Endothelial cell of umbilical vein (primary cell): ENCODE measurements around the gene CFAP100. TPM values are rescaled to one million over a fixed set of nuclear protein-coding genes. Genes with fewer than 3 reads are reported as not detected.

Source experiments
- BruUV-seq: library from RNA; stranded (reverse); fragments of 400-500 nt; replicated peaks from 2 replicates; lab custom pipeline; 2021; lab: Mats Ljungman, UMichigan
- CTCF ChIA-PET: fragments of 300-600, 350-600 bp; sonication (Branson Sonifier 250); formaldehyde crosslinking; loops from one replicate; lab custom pipeline; 2021; ENCODE audit warnings: antibody characterized with exemption, inconsistent platforms; lab: Charles Lee
- POLR2A ChIA-PET: fragments of 300-600, 350-600 bp; sonication (Branson Sonifier 250); formaldehyde crosslinking; loops from one replicate; lab custom pipeline; 2021; ENCODE audit warnings: antibody characterized with exemption, inconsistent platforms; lab: Charles Lee
- DNase-seq: peaks from one replicate; pipeline ENCODE4 v3.0.0-alpha.2; 2011; ENCODE audit warnings: low read depth, low spot score
- FAIRE-seq: peaks from 2 replicates; lab custom pipeline; 2011; peaks lifted over from hg19 to GRCh38; lab: Jason Lieb, UNC
- H2AFZ ChIP-seq: 2 replicates; pipeline ENCODE4 v1.6.0; 2012; ENCODE audit warnings: low read depth, low read length, control low read depth, inconsistent platforms
- H3K27ac ChIP-seq: 2 replicates; pipeline ENCODE4 v1.5.1; 2011; ENCODE audit warnings: low read depth, mild to moderate bottlenecking, control low read depth, low read length, moderate library complexity; ENCODE audit not compliant: insufficient read depth
- H3K27me3 ChIP-seq, 2 experiments: 2 replicates each; pipeline versions ENCODE4 v1.6.0 to v1.6.1; 2011; ENCODE audit warnings: low read length in 2 of 2, mixed read lengths in 1 of 2; ENCODE audit not compliant: control insufficient read depth in 2 of 2, insufficient read depth in 2 of 2
- H3K36me3 ChIP-seq, 2 experiments: 2 replicates in 1 of 2; 3 replicates in 1 of 2; pipeline ENCODE4 v1.5.1; 2011; ENCODE audit warnings: low read length in 2 of 2, mild to moderate bottlenecking in 1 of 2, moderate library complexity in 1 of 2; ENCODE audit not compliant: control insufficient read depth in 2 of 2, insufficient read depth in 2 of 2; ENCODE audit errors: extremely low read depth in 1 of 2
- H3K4me1 ChIP-seq: 3 replicates; pipeline ENCODE4 v1.5.1; 2011; ENCODE audit warnings: mild to moderate bottlenecking, low read length; ENCODE audit not compliant: control insufficient read depth, insufficient read depth; ENCODE audit errors: extremely low read depth
- H3K4me2 ChIP-seq: 2 replicates; pipeline ENCODE4 v1.6.1; 2011; ENCODE audit warnings: low read length, control low read depth, mixed read lengths; ENCODE audit not compliant: insufficient read depth
- H3K4me3 ChIP-seq, 3 experiments: fragments of 200-600 bp in 1 of 3; sonication (generic), shearing (Covaris generic) in 1 of 3; replicated peaks in 1 of 3; 2 replicates each; pipeline ENCODE4 v1.5.1; 2011 to 2016; ENCODE audit warnings: control low read depth in 3 of 3, low read length in 3 of 3, mild to moderate bottlenecking in 2 of 3, inconsistent platforms in 1 of 3, low read depth in 1 of 3, moderate library complexity in 1 of 3; ENCODE audit not compliant: insufficient read depth in 1 of 3
- H3K79me2 ChIP-seq: 2 replicates; pipeline ENCODE4 v1.6.0; 2012; ENCODE audit warnings: low read length, inconsistent platforms; ENCODE audit not compliant: control insufficient read depth, insufficient read depth
- H3K9ac ChIP-seq: replicated peaks from 2 replicates; pipeline ENCODE3; 2011; ENCODE audit warnings: low read length, control low read depth; ENCODE audit not compliant: insufficient read depth; ENCODE audit errors: extremely low read depth
- H3K9me1 ChIP-seq: replicated peaks from 3 replicates; pipeline ENCODE4 v1.6.0; 2011; ENCODE audit warnings: mild to moderate bottlenecking, low read length; ENCODE audit not compliant: control insufficient read depth, insufficient read depth; ENCODE audit errors: extremely low read depth
- H3K9me3 ChIP-seq: replicated peaks from 2 replicates; pipeline ENCODE4 v1.5.1; 2012; ENCODE audit warnings: low read length, inconsistent platforms; ENCODE audit not compliant: control insufficient read depth, insufficient read depth
- H4K20me1 ChIP-seq: replicated peaks from 2 replicates; pipeline ENCODE3; 2011; ENCODE audit warnings: mild to moderate bottlenecking, low read length; ENCODE audit not compliant: control insufficient read depth, insufficient read depth; ENCODE audit errors: extremely low read depth
- CTCF ChIP-seq, 2 donors: IDR thresholded peaks; 1 replicate in 1 of 2; 2 replicates in 1 of 2; pipeline ENCODE4 v1.5.1; 2011; ENCODE audit warnings: low read length in 2 of 2, mild to moderate bottlenecking in 2 of 2, moderate library complexity in 2 of 2, control low read depth in 1 of 2, inconsistent platforms in 1 of 2, low read depth in 1 of 2; ENCODE audit not compliant: insufficient read depth in 1 of 2; ENCODE audit errors: extremely low read depth in 1 of 2
- EZH2 ChIP-seq: IDR thresholded peaks from 2 replicates; pipeline ENCODE4 v1.6.1; 2012; ENCODE audit warnings: borderline replicate concordance, low read depth, mild to moderate bottlenecking, moderate library complexity, low read length, inconsistent platforms; ENCODE audit not compliant: severe bottlenecking
- FOS ChIP-seq: IDR thresholded peaks from 2 replicates; pipeline ENCODE4 v1.6.1; 2011; ENCODE audit warnings: mild to moderate bottlenecking, low read length, moderate library complexity, borderline replicate concordance; ENCODE audit not compliant: insufficient read depth
- GATA2 ChIP-seq: IDR thresholded peaks from 2 replicates; pipeline ENCODE4 v1.7.0; 2011; ENCODE audit warnings: low read depth, mild to moderate bottlenecking, moderate library complexity, mixed read lengths, low read length; ENCODE audit not compliant: insufficient read length, insufficient read depth
- JUN ChIP-seq: IDR thresholded peaks from 2 replicates; pipeline ENCODE4 v1.6.1; 2011; ENCODE audit warnings: borderline replicate concordance, low read depth; ENCODE audit not compliant: insufficient read length, insufficient read depth
- MAX ChIP-seq: IDR thresholded peaks from 2 replicates; pipeline ENCODE4 v1.6.1; 2011; ENCODE audit not compliant: insufficient read depth, insufficient read length
- MYC ChIP-seq: IDR thresholded peaks from one replicate; pipeline ENCODE4 v1.6.1; 2011; ENCODE audit warnings: mild to moderate bottlenecking, low read depth, low read length
- POLR2A ChIP-seq: IDR thresholded peaks from 2 replicates; pipeline ENCODE4 v1.6.1; 2012; ENCODE audit warnings: low read depth, mild to moderate bottlenecking, control low read depth, low read length
- POLR2AphosphoS5 ChIP-seq: IDR thresholded peaks from 2 replicates; pipeline ENCODE4 v1.6.1; 2012; ENCODE audit warnings: low read depth, mild to moderate bottlenecking, control low read depth, low read length, moderate library complexity; ENCODE audit not compliant: insufficient read depth
- dilution Hi-C: fragments of 300-500 bp; cut with MboI; formaldehyde crosslinking; loops from one replicate; pipeline ENCODE4 v1.15.0; 2019; ENCODE audit warnings: low sequenced_read_pairs; ENCODE audit not compliant: extremely low pct_ligation_motif_present
- intact Hi-C: fragments of 100-400 bp; cut with micrococcal nuclease; formaldehyde crosslinking; loops from one replicate; pipeline ENCODE4 v1.10.0; 2022
- polyA plus RNA-seq, 4 experiments: library from polyadenylated mRNA; depleted of rRNA in 3 of 4; stranded (reverse) in 3 of 4; unstranded in 1 of 4; fragments of >200 nt; gene quantifications; 2 replicates each; pipeline versions ENCODE4 v1.2.1 to v1.2.3, GENCODE V29; 2011 to 2012; ENCODE audit warnings: missing spikeins in 1 of 4
- total RNA-seq: library from RNA; stranded (reverse); gene quantifications from 2 replicates; pipeline ENCODE4 v1.2.3, GENCODE V29; 2021

CFAP100 gene
- total and polyA plus RNA-seq, 2 donors (not counting 3 experiments of a cell fraction or from before 2014, with no cell fraction given) = not detected

- Histone ChIP-seq H3K9me1 (no peaks in the 10 kb centered on the region), H3K4me1 (no peaks in the 10 kb centered on the region), H4K20me1 (no peaks in the 10 kb centered on the region), H3K4me3 (no peak overlapping the region), H3K4me2 (no peak overlapping the region), H3K79me2 (no peaks in the 10 kb centered on the region), H3K9ac (no peak overlapping the region), H2AFZ (no peak overlapping the region), H3K27me3 (no peaks in the 10 kb centered on the region), H3K27ac (no peak overlapping the region), H3K9me3 (no peaks in the 10 kb centered on the region), H3K36me3 (no peaks in the 10 kb centered on the region)
- no peak for FAIRE-seq
- ChIA-PET POLR2A (no interaction called here), CTCF (no interaction called here)
- TF ChIP-seq GATA2 (no peak), JUN (no peak), FOS (no peak), EZH2 (no peak), POLR2A (no peak), MAX (no peak), POLR2AphosphoS5 (no peak), CTCF (IDR thresholded peaks at IDR 0.05; ENCODE audit: extremely low read depth in 1 of 2, insufficient read depth in 1 of 2, low read depth in 1 of 2, low read length in 2 of 2) (no peak), MYC (no peak)
- dilution Hi-C loops (no loop called here), intact Hi-C loops (no loop called here)
- BruUV-seq = no TSS peak
- DNase-seq = no peak
Measured at GRCh38 chr3:126432361-126433104, 37.8 kb downstream of the CFAP100 start.
